SJSA1 (cell line): ENCODE measurements around the gene ALDH18A1. TPM values are rescaled to one million over a fixed set of nuclear protein-coding genes. Genes with fewer than 3 reads are reported as not detected.

Experiments used
- DNase-seq, 2 experiments: peaks; one replicate each; pipeline ENCODE4 v3.0.0-alpha.2; 2015 to 2020; ENCODE audit warnings: low spot score in 2 of 2, low read depth in 1 of 2
- H3K27ac ChIP-seq: fragments of 250-450 bp; sonication (Bioruptor Pico); 2 replicates; pipeline ENCODE4 v1.5.1; 2020; ENCODE audit warnings: mild to moderate bottlenecking, moderate library complexity
- H3K27me3 ChIP-seq: fragments of 250-450 bp; sonication (Bioruptor Pico); replicated peaks from 2 replicates; pipeline ENCODE4 v1.5.1; 2020; ENCODE audit warnings: mild to moderate bottlenecking, moderate library complexity
- H3K36me3 ChIP-seq: fragments of 250-450 bp; sonication (Bioruptor Pico); 2 replicates; pipeline ENCODE4 v1.5.1; 2020; ENCODE audit warnings: mild to moderate bottlenecking
- H3K4me1 ChIP-seq: fragments of 250-450 bp; sonication (Bioruptor Pico); replicated peaks from 2 replicates; pipeline ENCODE4 v1.6.1; 2021; ENCODE audit warnings: mild to moderate bottlenecking
- H3K4me3 ChIP-seq: fragments of 250-450 bp; sonication (Bioruptor Pico); 2 replicates; pipeline ENCODE4 v1.5.1; 2020; ENCODE audit warnings: mild to moderate bottlenecking
- H3K9me3 ChIP-seq: fragments of 250-450 bp; sonication (Bioruptor Pico); replicated peaks from 2 replicates; pipeline ENCODE4 v1.5.1; 2020; ENCODE audit warnings: mild to moderate bottlenecking
- total RNA-seq: library from RNA; depleted of rRNA; stranded (reverse); fragments of >200 nt; shearing (Covaris generic); gene quantifications from 2 replicates; pipeline ENCODE4 v1.2.3, GENCODE V29; 2014; rRNA removed

Gene ALDH18A1
- total RNA-seq, 1 experiment from 2014 or later, result 55.0 TPM

- no peaks in the 10 kb centered on the region for H3K9me3 ChIP-seq
- no peak overlapping the region for H3K27ac ChIP-seq
- H3K4me1 ChIP-seq, result peaks cover 8% of the 10 kb centered on the region
- H3K27me3 ChIP-seq, result 0 out of 2 replicates have a peak, but pooled peaks cover 6% of the 10 kb centered on the region
- no peak overlapping the region for H3K4me3 ChIP-seq
- no peak for DNase-seq
- H3K36me3 ChIP-seq, result no peaks in the 10 kb centered on the region
Observed at GRCh38 chr10:95564291-95564690, 92.2 kb downstream of the ALDH18A1 start.

GRCh38 chr10:95562341-95562965, 94.1 kb downstream of the ALDH18A1 start:
- Histone ChIP-seq H3K9me3 (no peaks in the 10 kb centered on the region), H3K4me3 (no peak overlapping the region), H3K27ac (no peak overlapping the region), H3K36me3 (no peaks in the 10 kb centered on the region), H3K27me3 (0 out of 2 replicates have a peak, but pooled peaks cover 2% of the 10 kb centered on the region), H3K4me1 (peaks cover 8% of the 10 kb centered on the region)
- no peak for DNase-seq

- no peaks in the 10 kb centered on the region for H3K9me3 ChIP-seq
- no peaks in the 10 kb centered on the region for H3K36me3 ChIP-seq
- H3K27ac ChIP-seq, result no peak overlapping the region
- 0 out of 2 replicates have a peak, but pooled peaks cover 2% of the 10 kb centered on the region for H3K27me3 ChIP-seq
- peaks cover 8% of the 10 kb centered on the region for H3K4me1 ChIP-seq
- peak overlapping the region; percentile 50 for H3K4me3 ChIP-seq
- DNase-seq, result no peak
Observed at GRCh38 chr10:95561864-95562177, 94.7 kb downstream of the ALDH18A1 start.

GRCh38 chr10:95561177-95561863, 95.2 kb downstream of the ALDH18A1 start, which contains the start of gene SORBS1:
TSS of gene SORBS1 (minus strand) at chr10:95561371. CDS start at chr10:95441135, 120,236 bp downstream.
- 0 out of 2 replicates have a peak, but pooled peaks cover 2% of the 10 kb centered on the region for H3K27me3 ChIP-seq
- no peak within 1 kb of the TSS for H3K27ac ChIP-seq
- H3K4me3 ChIP-seq, result peak within 1 kb of the TSS; percentile 50
- DNase-seq, result peak; percentile 94 to 95
- H3K36me3 ChIP-seq, result no peaks in the 10 kb centered on the region
- H3K4me1 ChIP-seq, result peaks cover 8% of the 10 kb centered on the region
- no peaks in the 10 kb centered on the region for H3K9me3 ChIP-seq

- H3K4me3 ChIP-seq, result peak overlapping the region; percentile 50
- peak; percentile 33 to 50 for DNase-seq
- no peaks in the 10 kb centered on the region for H3K36me3 ChIP-seq
- no peaks in the 10 kb centered on the region for H3K27me3 ChIP-seq
- H3K4me1 ChIP-seq, result peaks cover 10% of the 10 kb centered on the region
- H3K27ac ChIP-seq, result no peak overlapping the region
- H3K9me3 ChIP-seq, result no peaks in the 10 kb centered on the region
Observed at GRCh38 chr10:95560278-95561176, 96.0 kb downstream of the ALDH18A1 start.

GRCh38 chr10:95559896-95560277, 96.6 kb downstream of the ALDH18A1 start:
- Histone ChIP-seq H3K27ac (no peak overlapping the region), H3K9me3 (no peaks in the 10 kb centered on the region), H3K4me1 (peaks cover 10% of the 10 kb centered on the region), H3K4me3 (no peak overlapping the region; the same call in 1 of the 2 replicates), H3K27me3 (no peaks in the 10 kb centered on the region), H3K36me3 (no peaks in the 10 kb centered on the region)
- no peak for DNase-seq

- H3K27ac ChIP-seq, result no peak overlapping the region
- H3K36me3 ChIP-seq, result no peaks in the 10 kb centered on the region
- H3K4me1 ChIP-seq, result peaks cover 10% of the 10 kb centered on the region
- no peak for DNase-seq
- no peaks in the 10 kb centered on the region for H3K9me3 ChIP-seq
- no peak overlapping the region for H3K4me3 ChIP-seq
- no peaks in the 10 kb centered on the region for H3K27me3 ChIP-seq
Observed at GRCh38 chr10:95559471-95559870, 97.0 kb downstream of the ALDH18A1 start.

- Histone ChIP-seq H3K4me3 (no peak overlapping the region), H3K27ac (no peak overlapping the region), H3K9me3 (no peaks in the 10 kb centered on the region), H3K4me1 (peaks cover 10% of the 10 kb centered on the region), H3K36me3 (no peaks in the 10 kb centered on the region), H3K27me3 (no peaks in the 10 kb centered on the region)
- DNase-seq, result no peak
Observed at GRCh38 chr10:95558593-95559320, 97.8 kb downstream of the ALDH18A1 start.

- Histone ChIP-seq H3K27me3 (no peaks in the 10 kb centered on the region), H3K4me1 (peaks cover 22% of the 10 kb centered on the region), H3K4me3 (no peak overlapping the region)
Observed at GRCh38 chr10:95556994-95557767, 99.3 kb downstream of the ALDH18A1 start.

More at GRCh38 chr10:95556994-95557767, 99.3 kb downstream of the ALDH18A1 start:
- Histone ChIP-seq H3K36me3 (no peaks in the 10 kb centered on the region), H3K9me3 (no peaks in the 10 kb centered on the region), H3K27ac (no peak overlapping the region)
- no peak for DNase-seq

Other genes starting within 250 kb of the ALDH18A1 start
- 1.1 and 2.9 TPM in 2 replicates for gene SORBS1, start 95.3 kb downstream of the ALDH18A1 start, total RNA-seq
- gene TCTN3, start 37.2 kb upstream of the ALDH18A1 start, total RNA-seq, result 29.0 and 34.2 TPM in 2 replicates
- not detected in 2 replicates for gene ENTPD1, start 99.5 kb upstream of the ALDH18A1 start, total RNA-seq